ENCODE data around the gene ALOX5.
A peak's percentile ranks its signal among the peaks of the same experiment; 100 is the strongest.
"Not testable (repeated sequence)": the region's sequence is repeated elsewhere in the genome, so short reads cannot be mapped to it uniquely, and the experiment has no call there.

ALOX5 gene

DNA sequence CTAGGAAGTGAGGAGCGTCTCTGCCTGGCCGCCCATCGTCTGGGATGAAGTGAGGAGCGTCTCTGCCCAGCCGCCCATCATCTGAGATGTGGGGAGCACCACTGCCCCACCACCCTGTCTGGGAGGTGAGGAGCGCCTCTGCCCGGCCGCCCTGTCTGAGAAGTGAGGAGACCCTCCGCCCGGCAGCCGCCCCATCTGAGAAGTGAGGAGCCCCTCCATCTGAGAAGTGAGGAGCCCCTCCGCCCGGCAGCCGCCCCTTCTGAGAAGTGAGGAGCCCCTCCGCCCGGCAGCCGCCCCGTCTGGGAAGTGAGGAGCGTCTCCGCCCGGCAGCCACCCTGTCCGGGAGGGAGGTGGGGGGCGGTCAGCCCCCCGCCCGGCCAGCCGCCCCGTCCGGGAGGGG lies 17.6 kb downstream of the ALOX5 start:
- H3K36me3 ChIP-seq (ENCODE audit: insufficient read depth, low read depth, low read length); H3K9me3 ChIP-seq (ENCODE audit: insufficient read depth, low read depth, low read length); H3K27ac ChIP-seq (ENCODE audit: low read length); H3K9ac ChIP-seq (ENCODE audit: low read depth, low read length); H3K27me3 ChIP-seq (ENCODE audit: insufficient read depth, low read length); H3K4me3 ChIP-seq (ENCODE audit: low read length); H3K4me1 ChIP-seq (ENCODE audit: insufficient read depth, low read length): not testable (repeated sequence)

- Histone ChIP-seq H3K27me3 (ENCODE audit: insufficient read depth, low read length) (no peaks in the 10 kb centered on the region), H3K4me3 (ENCODE audit: low read length) (no peak overlapping the region), H3K9ac (ENCODE audit: low read depth, low read length) (no peak overlapping the region), H3K36me3 (ENCODE audit: insufficient read depth, low read depth, low read length) (no peaks in the 10 kb centered on the region), H3K4me1 (ENCODE audit: insufficient read depth, low read length) (no peaks in the 10 kb centered on the region), H3K9me3 (ENCODE audit: insufficient read depth, low read depth, low read length) (no peaks in the 10 kb centered on the region), H3K27ac (ENCODE audit: low read length) (no peak overlapping the region)
Measured at GRCh38 chr10:45395554-45395953, 21.5 kb downstream of the ALOX5 start.

DNA sequence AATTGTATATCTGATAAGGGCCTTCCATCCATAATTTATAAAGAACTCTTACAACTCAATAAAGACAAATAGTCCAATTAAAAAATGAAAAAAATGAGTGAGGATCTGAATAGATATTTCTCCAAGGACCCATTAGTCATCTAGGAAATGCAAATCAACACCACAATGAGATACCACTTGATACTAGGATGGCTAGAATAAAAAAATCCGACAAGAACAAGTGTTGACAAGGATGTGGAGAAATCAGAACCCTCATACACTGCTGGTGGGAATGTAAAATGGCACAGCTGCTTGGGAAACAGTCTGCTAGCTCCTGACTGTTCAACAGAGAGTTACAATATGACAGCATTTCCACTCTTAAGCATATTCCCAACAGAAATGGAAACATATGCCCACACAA lies 24.6 kb downstream of the ALOX5 start:
- no peaks in the 10 kb centered on the region for H3K9me3 ChIP-seq (ENCODE audit: insufficient read depth, low read depth, low read length)
- no peaks in the 10 kb centered on the region for H3K36me3 ChIP-seq (ENCODE audit: insufficient read depth, low read depth, low read length)
- H3K27me3 ChIP-seq (ENCODE audit: insufficient read depth, low read length): no peaks in the 10 kb centered on the region
- no peak overlapping the region for H3K9ac ChIP-seq (ENCODE audit: low read depth, low read length)
- H3K4me1 ChIP-seq (ENCODE audit: insufficient read depth, low read length): no peaks in the 10 kb centered on the region
- H3K4me3 ChIP-seq (ENCODE audit: low read length): no peak overlapping the region
- no peak overlapping the region for H3K27ac ChIP-seq (ENCODE audit: low read length)

DNA sequence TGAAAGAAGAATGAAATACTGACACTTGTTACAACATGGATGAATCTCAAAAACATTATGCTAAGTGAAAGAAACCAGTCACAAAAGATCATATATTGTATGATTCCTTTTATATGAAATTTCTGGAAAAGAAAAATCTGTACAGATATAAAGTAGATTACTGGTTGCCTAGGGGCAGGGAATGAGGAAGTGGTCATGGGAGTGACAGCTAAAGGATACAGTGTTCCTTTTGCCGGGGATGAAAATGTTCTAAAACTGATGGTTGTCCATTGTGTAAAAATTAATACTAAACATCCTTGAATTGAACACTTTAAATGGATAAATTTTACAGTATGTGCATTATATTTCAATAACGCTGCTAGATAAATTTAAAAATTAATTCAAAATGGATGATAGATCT lies 25.1 kb downstream of the ALOX5 start:
- Histone ChIP-seq H3K4me1 (ENCODE audit: insufficient read depth, low read length) (no peaks in the 10 kb centered on the region), H3K4me3 (ENCODE audit: low read length) (no peak overlapping the region), H3K9me3 (ENCODE audit: insufficient read depth, low read depth, low read length) (no peaks in the 10 kb centered on the region), H3K9ac (ENCODE audit: low read depth, low read length) (no peak overlapping the region), H3K27ac (ENCODE audit: low read length) (no peak overlapping the region), H3K36me3 (ENCODE audit: insufficient read depth, low read depth, low read length) (no peaks in the 10 kb centered on the region), H3K27me3 (ENCODE audit: insufficient read depth, low read length) (no peaks in the 10 kb centered on the region)

GRCh38 chr10:45403151-45403550 lies 29.1 kb downstream of the ALOX5 start:
- H3K9ac ChIP-seq (ENCODE audit: low read depth, low read length): no peak overlapping the region
- H3K36me3 ChIP-seq (ENCODE audit: insufficient read depth, low read depth, low read length): no peaks in the 10 kb centered on the region
- no peak overlapping the region for H3K4me3 ChIP-seq (ENCODE audit: low read length)
- H3K9me3 ChIP-seq (ENCODE audit: insufficient read depth, low read depth, low read length): no peaks in the 10 kb centered on the region
- no peaks in the 10 kb centered on the region for H3K27me3 ChIP-seq (ENCODE audit: insufficient read depth, low read length)
- peaks cover 13% of the 10 kb centered on the region; the same call in 1 of the 2 replicates for H3K4me1 ChIP-seq (ENCODE audit: insufficient read depth, low read length)
- no peak overlapping the region for H3K27ac ChIP-seq (ENCODE audit: low read length)

GRCh38 chr10:45404087-45404769 lies 30.2 kb downstream of the ALOX5 start:
- Histone ChIP-seq H3K27me3 (ENCODE audit: insufficient read depth, low read length) (no peaks in the 10 kb centered on the region), H3K4me3 (ENCODE audit: low read length) (no peak overlapping the region), H3K27ac (ENCODE audit: low read length) (no peak overlapping the region), H3K9me3 (ENCODE audit: insufficient read depth, low read depth, low read length) (no peaks in the 10 kb centered on the region), H3K36me3 (ENCODE audit: insufficient read depth, low read depth, low read length) (no peaks in the 10 kb centered on the region), H3K4me1 (ENCODE audit: insufficient read depth, low read length) (peaks cover 21% of the 10 kb centered on the region; the same call in 1 of the 2 replicates), H3K9ac (ENCODE audit: low read depth, low read length) (no peak overlapping the region)

- H3K9me3 ChIP-seq (ENCODE audit: insufficient read depth, low read depth, low read length): no peaks in the 10 kb centered on the region
Measured at GRCh38 chr10:45404770-45405120, 30.7 kb downstream of the ALOX5 start.

GRCh38 chr10:45407542-45407941 lies 33.5 kb downstream of the ALOX5 start:
- Histone ChIP-seq H3K9ac (ENCODE audit: low read depth, low read length) (no peak overlapping the region), H3K36me3 (ENCODE audit: insufficient read depth, low read depth, low read length) (no peaks in the 10 kb centered on the region), H3K27ac (ENCODE audit: low read length) (no peak overlapping the region), H3K4me1 (ENCODE audit: insufficient read depth, low read length) (peaks cover 30% of the 10 kb centered on the region; the same call in 1 of the 2 replicates), H3K9me3 (ENCODE audit: insufficient read depth, low read depth, low read length) (no peaks in the 10 kb centered on the region), H3K27me3 (ENCODE audit: insufficient read depth, low read length) (no peaks in the 10 kb centered on the region), H3K4me3 (ENCODE audit: low read length) (peak overlapping the region; percentile 13; the same call in 1 of the 2 replicates)

More at GRCh38 chr10:45404770-45405120, 30.7 kb downstream of the ALOX5 start:
- no peak overlapping the region for H3K4me3 ChIP-seq (ENCODE audit: low read length)
- no peak overlapping the region for H3K9ac ChIP-seq (ENCODE audit: low read depth, low read length)
- no peaks in the 10 kb centered on the region for H3K36me3 ChIP-seq (ENCODE audit: insufficient read depth, low read depth, low read length)
- no peaks in the 10 kb centered on the region for H3K27me3 ChIP-seq (ENCODE audit: insufficient read depth, low read length)
- H3K27ac ChIP-seq (ENCODE audit: low read length): no peak overlapping the region
- H3K4me1 ChIP-seq (ENCODE audit: insufficient read depth, low read length): peaks cover 21% of the 10 kb centered on the region; the same call in 1 of the 2 replicates

DNA sequence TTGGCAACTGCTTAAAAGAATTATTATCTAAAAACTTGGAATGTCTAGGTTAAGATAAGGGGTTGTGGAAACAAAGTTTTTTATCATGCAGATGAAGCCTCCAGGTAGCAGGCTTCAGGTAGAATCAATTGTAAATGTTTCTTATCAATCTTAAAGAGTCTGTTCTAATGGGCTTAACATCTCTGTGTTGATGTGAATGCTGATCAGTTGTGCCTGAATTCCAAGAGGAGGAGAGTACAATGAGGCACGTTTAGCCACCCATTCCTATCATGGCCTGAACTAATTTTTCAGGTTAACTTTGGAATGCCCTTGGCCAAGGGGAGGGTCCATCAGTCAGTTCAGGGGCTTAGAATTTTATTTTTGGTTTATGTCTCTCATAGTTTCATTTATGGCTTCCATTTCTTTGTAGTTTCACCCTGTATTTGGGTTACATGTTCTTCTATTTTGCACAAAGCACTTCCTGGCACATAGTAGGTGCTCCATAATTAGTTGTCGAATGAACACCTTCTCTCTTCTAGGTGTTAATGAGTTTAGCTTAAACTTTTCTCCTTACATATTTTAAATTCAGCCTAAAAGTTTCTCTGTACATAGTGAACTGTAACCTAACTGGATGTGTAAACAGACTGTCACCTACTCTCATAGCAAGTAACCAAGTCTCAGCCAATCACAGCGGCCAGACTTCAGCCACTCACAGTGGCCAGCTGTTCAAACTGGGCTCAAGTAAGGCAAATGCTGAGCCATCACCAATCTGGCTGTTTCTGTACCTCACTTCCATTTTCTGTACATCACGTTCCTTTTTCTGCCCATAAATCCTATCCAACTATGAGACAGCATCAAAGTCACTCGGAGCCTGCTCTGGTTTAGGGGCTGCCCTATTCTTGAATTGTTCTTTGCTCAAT lies 34.7 kb downstream of the ALOX5 start:
- Histone ChIP-seq H3K27me3 (ENCODE audit: insufficient read depth, low read length) (no peaks in the 10 kb centered on the region), H3K27ac (ENCODE audit: low read length) (no peak overlapping the region), H3K4me3 (ENCODE audit: low read length) (no peak overlapping the region)

DNA sequence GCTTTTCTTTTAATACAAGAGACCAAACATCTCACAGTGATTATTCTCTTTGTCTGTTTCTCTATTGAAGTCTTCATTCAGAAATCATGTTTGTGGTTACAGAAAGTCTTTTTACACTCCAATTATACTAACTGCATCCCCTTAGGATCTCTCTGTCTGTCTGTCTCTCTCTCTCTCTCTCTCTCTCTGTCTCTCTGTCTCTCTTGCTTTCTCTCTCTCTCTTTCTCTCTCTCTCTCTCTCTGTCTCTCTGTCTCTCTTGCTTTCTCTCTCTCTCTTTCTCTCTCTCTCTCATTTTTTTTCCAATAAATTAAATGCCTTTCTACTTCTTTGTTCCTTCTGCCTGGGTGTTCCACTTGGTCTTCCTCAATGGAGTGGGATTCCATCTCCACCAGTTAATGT lies 35.3 kb downstream of the ALOX5 start:
- H3K36me3 ChIP-seq (ENCODE audit: insufficient read depth, low read depth, low read length); H3K27me3 ChIP-seq (ENCODE audit: insufficient read depth, low read length): not testable (repeated sequence)
- peaks cover 30% of the 10 kb centered on the region; the same call in 1 of the 2 replicates for H3K4me1 ChIP-seq (ENCODE audit: insufficient read depth, low read length)

More for the DNA sequence above, 34.7 kb downstream of the ALOX5 start:
- H3K9ac ChIP-seq (ENCODE audit: low read depth, low read length): no peak overlapping the region
- no peaks in the 10 kb centered on the region for H3K9me3 ChIP-seq (ENCODE audit: insufficient read depth, low read depth, low read length)
- no peaks in the 10 kb centered on the region for H3K36me3 ChIP-seq (ENCODE audit: insufficient read depth, low read depth, low read length)
- H3K4me1 ChIP-seq (ENCODE audit: insufficient read depth, low read length): peaks cover 30% of the 10 kb centered on the region; the same call in 1 of the 2 replicates

GRCh38 chr10:45409782-45410181 lies 35.8 kb downstream of the ALOX5 start:
- H3K27ac ChIP-seq (ENCODE audit: low read length): no peak overlapping the region
- no peaks in the 10 kb centered on the region for H3K9me3 ChIP-seq (ENCODE audit: insufficient read depth, low read depth, low read length)
- no peak overlapping the region for H3K9ac ChIP-seq (ENCODE audit: low read depth, low read length)
- H3K27me3 ChIP-seq (ENCODE audit: insufficient read depth, low read length): no peaks in the 10 kb centered on the region
- peaks cover 30% of the 10 kb centered on the region; the same call in 1 of the 2 replicates for H3K4me1 ChIP-seq (ENCODE audit: insufficient read depth, low read length)
- no peak overlapping the region for H3K4me3 ChIP-seq (ENCODE audit: low read length)
- no peaks in the 10 kb centered on the region for H3K36me3 ChIP-seq (ENCODE audit: insufficient read depth, low read depth, low read length)

More for the DNA sequence above, 35.3 kb downstream of the ALOX5 start:
- not testable (repeated sequence) for H3K27ac ChIP-seq (ENCODE audit: low read length); H3K9ac ChIP-seq (ENCODE audit: low read depth, low read length); H3K9me3 ChIP-seq (ENCODE audit: insufficient read depth, low read depth, low read length); H3K4me3 ChIP-seq (ENCODE audit: low read length)

GRCh38 chr10:45410489-45410806 lies 36.4 kb downstream of the ALOX5 start:
- no peak overlapping the region for H3K9ac ChIP-seq (ENCODE audit: low read depth, low read length)
- no peaks in the 10 kb centered on the region for H3K27me3 ChIP-seq (ENCODE audit: insufficient read depth, low read length)
- no peak overlapping the region for H3K4me3 ChIP-seq (ENCODE audit: low read length)
- no peaks in the 10 kb centered on the region for H3K36me3 ChIP-seq (ENCODE audit: insufficient read depth, low read depth, low read length)
- no peaks in the 10 kb centered on the region for H3K9me3 ChIP-seq (ENCODE audit: insufficient read depth, low read depth, low read length)
- H3K27ac ChIP-seq (ENCODE audit: low read length): no peak overlapping the region
- H3K4me1 ChIP-seq (ENCODE audit: insufficient read depth, low read length): peaks cover 30% of the 10 kb centered on the region; the same call in 1 of the 2 replicates

All from iPS-20b (cell line).